HG03280 (cell line): ENCODE data around the gene ALDH3B1.

Experiments used
- ATAC-seq: cut with Tn5 transposase; IDR thresholded peaks from one replicate; pipeline ENCODE4 v1.9.1; 2021; ENCODE audit warnings: mild to moderate bottlenecking, moderate library complexity; ENCODE audit not compliant: unreplicated experiment

ALDH3B1 gene

DNA sequence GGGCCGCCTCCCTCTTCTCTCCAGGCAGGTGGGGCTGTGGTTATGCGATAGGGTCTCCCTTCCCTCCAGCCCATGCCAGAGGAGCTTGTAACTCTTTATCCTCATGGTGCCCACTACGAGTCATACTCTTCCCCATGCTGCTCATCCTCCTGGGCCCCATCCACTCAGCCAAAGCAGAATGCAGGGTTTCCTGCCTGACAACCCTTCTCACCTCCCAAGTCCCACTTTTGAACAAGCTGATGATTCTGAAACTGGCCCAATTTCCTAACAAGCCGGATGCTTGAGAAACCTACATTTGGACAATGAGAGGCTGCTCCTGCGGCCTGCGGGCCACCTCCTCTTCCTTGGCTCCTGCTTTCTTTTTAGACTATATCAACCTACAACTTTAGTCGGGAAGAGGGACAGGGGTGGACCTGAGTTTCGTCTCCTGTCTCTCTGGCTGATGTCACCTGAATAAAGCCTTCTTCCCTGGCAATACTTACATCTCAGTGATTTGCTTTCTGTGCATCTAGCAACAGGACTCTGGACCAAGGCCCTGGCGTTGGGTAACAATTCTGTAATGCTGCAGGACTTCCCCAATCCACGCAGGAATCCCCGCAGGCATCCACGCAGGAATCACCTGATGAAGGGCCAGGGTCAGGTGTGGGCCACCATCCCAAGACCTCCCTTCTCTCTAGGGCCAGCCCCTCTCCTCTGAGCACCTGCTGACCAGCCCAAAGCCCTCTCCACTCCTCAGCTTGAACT, 18.8 kb downstream of the ALDH3B1 start:
- ATAC-seq, result no peak

GRCh38 chr11:68030318-68031143, 20.4 kb downstream of the ALDH3B1 start, which contains the start of gene NDUFS8:
NDUFS8 (plus strand) TSS chr11:68030681; CDS start chr11:68032152, 1,471 bp downstream.
- ATAC-seq, result peak; percentile 97

DNA sequence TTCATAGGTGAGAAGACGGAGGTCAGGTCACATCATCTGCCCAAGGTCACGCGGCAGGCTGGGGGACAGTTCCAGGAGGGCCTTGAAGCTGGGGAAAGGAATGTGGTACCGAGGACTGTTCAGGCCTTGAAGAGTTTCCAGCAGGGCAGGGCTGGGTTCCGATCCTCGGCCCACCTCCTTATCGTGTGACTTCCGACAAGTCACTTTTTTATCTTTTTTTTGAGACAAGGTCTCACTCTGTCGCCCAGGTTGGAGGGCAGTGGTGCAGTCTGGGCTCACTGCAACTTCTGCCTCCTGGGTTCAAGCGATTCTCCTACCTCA, 21.0 kb downstream of the ALDH3B1 start:
- no peak for ATAC-seq

GRCh38 chr11:68032003-68032402, 21.9 kb downstream of the ALDH3B1 start:
- ATAC-seq, result no peak

- no peak for ATAC-seq
Observed at GRCh38 chr11:68032997-68033707, 23.0 kb downstream of the ALDH3B1 start.

DNA sequence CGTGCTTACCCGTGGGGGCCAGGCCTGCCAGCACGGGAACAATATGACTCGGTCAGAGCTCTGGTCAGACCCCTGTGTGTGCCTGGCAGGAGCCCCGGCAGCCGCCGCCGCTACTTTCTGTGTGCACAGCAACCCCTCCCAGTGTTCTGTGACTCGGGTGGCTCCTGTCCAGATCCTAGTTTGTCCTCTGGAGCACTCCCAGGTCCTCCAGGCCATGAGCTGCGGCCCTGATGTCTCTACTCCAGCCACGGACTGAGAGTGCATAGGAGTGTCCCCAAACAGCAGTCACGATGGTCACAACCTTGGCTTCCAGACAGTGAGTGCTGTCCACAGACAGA, 23.6 kb downstream of the ALDH3B1 start:
- ATAC-seq, result no peak

DNA sequence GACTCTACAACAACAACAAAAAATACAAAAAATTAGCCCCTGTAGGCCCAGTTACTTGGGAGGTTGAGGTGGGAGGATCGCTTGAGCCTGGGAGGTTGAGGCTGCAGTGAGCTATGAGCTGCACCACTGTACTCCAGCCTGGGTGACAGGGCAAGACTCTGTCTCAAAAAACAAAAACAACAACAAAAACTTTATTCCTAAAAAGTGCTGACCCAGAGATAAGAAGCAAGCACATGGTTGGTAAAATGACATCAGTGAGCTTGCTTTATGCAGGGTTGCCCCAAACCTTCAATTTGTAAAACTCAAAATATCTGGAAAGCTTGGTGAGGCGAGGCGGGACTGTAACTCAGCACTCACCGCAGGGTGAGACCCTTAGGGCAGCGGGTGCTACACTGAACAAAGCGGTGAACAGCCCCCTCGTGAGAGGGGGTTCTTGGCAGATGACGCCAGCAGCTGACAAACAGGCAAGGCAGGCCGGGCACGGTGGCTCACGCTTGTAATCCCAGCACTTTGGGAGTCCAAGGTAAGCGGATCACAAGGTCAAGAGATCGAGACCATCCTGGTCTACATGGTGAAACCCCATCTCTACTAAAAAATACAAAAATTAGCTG, 25.2 kb downstream of the ALDH3B1 start:
- ATAC-seq, result no peak

DNA sequence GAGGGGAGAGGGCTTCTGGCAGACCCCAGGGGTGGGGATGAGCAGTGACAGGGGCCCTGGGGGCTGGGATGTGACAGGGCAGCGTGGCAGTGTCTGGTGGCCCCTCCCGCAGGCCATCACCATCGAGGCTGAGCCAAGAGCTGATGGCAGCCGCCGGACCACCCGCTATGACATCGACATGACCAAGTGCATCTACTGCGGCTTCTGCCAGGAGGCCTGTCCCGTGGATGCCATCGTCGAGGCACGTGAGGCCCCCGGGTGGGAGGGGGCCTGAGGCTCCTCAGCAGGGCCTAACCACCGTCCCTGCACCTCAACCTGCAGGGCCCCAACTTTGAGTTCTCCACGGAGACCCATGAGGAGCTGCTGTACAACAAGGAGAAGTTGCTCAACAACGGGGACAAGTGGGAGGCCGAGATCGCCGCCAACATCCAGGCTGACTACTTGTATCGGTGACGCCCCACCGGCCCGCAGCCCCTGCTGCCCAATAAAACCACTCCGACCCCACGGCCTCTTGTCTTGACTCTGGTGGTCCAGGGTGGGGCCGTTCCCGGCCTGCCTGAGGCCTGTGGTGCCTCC, 26.1 kb downstream of the ALDH3B1 start:
- ATAC-seq, result no peak

DNA sequence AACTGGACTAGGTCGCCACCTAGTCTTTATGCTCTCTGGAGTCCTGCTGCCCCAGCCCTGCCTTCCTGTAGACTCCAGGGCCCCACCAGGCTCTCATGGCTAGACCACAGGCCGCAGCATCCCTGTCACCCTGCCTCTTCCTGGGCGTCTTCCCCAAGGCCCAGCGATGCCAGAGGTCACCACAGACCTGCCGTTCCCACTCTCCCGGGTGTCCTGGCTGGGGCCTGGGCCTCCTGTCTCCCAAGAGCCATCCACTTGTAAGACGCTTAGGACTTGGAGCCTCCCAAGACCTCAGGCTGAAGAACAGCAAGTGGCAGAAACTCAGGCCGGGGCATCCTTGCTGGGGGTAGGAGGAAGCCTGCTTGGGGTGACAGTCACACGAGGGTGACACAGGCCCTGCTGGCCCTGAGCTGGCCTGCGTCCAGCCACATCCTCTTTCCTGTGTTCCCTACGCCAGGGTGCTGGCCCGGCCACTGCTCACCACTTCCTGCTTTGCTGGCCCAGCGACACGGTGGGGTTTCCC, 26.7 kb downstream of the ALDH3B1 start:
- no peak for ATAC-seq

DNA sequence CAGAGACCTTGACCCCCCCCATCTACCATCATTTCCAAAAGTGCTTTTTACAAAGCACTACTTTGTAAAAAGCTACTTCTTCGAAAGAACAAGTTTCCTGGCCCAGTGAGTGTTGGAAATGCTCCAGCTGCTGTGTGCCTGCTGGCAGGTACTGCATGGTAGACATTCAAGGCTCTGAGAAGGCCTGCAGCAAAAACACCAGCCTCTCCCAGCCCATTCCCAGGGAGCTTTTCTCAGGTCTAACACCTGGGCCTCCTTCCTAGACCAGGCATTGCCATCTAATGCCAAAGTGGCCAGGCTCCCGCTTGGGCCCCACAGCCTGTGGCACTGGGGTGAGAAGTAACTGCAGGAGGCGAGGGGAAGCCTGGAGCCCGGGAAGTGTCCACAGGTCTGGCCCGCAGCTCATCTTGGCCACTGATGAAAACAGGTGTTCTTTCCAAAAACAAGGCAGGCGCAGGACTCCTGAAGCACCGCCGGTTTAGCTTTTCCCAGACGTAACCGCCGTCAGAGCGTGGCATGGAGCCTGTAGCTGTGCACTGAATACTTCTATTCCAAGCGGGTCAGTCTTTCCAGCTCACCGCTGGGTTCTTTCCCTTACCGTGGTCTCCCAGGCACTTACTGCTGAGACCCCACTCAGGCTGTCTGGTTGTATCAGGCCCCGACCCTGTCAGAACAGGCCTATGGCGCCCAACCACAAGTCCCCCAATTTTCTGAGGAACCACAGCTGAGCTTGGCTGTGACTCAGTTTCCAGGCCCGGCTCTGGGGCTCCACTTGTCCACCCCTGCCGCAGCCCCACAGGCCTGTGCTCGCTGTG, 27.5 kb downstream of the ALDH3B1 start:
- ATAC-seq, result no peak

DNA sequence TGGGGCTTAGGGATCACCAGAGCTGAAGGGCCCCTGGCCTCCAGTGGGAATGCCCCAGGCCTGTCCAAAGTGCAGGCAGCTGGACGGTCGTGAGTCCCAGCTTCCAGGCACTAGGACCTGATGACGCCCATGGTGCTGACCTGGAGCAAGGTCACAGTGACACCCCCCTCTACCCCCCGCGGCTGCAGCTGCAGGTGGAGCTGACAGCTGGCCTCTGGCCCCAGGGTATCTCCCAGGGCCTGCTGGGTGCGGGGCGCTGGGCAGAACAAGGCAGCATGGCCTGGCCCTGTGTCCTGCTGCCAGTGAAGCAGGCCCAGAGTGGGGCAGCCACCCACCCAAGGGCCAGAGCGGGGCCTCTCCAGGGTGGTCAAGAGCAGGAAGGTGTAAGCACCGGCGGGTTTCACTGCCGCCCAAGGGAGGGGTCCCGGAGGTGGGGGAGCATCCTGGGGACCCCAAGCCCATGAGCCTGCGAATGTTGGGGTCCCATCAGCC, 28.1 kb downstream of the ALDH3B1 start:
- ATAC-seq, result no peak

- peak; percentile 49 for ATAC-seq
Observed at GRCh38 chr11:68038718-68039525, 28.8 kb downstream of the ALDH3B1 start, which contains the start of gene TCIRG1. TCIRG1 (plus strand) TSS chr11:68039025; CDS start chr11:68041272, 2,247 bp downstream.

DNA sequence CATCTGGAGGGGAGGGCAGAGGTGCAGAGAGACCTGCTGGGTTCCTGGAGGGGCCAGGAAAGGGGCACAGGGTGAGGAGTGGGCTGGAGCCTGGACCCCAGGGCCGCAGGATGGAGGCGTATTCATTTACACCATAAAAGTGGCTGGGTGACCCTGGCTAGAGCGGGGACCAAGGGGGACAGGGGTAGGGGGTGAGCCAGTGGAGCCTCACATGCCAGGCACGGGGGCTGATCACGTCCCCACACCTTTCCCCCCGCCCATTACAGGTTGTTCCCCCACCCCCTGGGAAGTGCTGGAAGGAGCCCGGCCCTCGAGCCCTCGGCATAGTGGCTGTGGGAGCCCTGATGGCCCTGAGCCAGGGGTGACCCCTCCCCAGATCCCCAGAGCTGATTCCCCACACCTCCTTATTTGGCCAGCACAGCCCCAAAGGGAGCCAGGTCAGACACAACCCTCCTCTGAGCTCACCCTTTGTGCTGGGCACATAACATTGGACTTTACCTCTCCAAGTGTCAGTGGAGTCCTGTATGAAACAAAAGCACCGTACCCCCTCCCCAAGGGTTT, 29.5 kb downstream of the ALDH3B1 start:
- no peak for ATAC-seq

GRCh38 chr11:68040101-68040956, 30.2 kb downstream of the ALDH3B1 start:
- peak; percentile 43 for ATAC-seq

DNA sequence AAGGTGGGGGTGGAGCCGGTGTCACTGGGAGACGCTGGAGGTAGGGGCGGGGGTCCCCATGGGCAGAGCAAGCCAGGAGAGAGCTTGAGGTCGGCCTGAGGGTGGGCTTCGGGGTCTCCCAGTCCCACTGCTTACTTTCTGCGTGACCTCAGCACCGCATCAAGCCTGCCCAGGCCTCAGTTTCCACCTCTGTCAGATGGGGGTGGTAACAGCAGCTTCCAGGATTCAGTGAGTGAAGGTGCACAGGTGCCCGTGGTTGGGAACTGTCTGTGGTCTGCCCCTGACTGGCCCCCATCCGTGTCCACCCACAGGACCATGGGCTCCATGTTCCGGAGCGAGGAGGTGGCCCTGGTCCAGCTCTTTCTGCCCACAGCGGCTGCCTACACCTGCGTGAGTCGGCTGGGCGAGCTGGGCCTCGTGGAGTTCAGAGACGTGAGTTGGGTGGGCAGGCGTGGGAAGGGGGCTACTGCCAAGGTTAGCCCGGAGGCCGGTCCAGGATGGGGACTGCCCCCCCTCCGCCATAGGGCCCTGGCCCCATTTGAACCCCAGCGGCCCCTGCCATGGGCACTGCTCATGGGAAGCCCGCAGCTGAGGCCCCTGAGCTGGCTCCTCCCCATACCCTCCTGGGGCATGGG, 30.9 kb downstream of the ALDH3B1 start:
- ATAC-seq, result no peak

DNA sequence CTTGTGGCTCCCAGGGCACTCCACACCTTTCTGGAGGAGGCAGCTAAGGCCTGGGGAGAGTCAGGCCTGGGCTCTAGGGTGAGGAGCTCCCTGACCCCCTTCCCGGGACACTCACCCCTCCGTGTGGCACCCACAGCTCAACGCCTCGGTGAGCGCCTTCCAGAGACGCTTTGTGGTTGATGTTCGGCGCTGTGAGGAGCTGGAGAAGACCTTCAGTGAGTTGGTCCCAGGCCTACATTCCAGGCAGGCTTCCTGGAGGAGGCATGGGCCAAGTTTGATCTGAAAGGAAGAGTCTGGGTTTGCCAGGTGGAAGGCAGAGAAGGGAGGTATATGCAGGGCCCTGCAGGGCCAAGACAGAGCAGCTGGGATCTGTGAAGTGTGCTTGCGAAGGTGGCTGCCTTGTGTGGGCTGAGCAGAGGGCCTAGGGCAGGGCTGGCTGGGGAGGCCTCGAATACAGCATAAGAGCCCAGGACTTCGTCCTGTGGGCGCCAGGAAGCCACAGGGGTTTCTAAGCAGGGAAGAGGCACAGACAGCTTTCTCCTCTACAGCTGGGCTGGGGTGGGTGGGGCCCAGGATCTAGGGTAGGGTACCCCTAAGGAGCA, 31.6 kb downstream of the ALDH3B1 start:
- ATAC-seq, result no peak
